HL-60 (cell line): ENCODE results near the gene PITPNM3.

ENCODE experiments used
- POLR2AphosphoS5 ChIP-seq: IDR thresholded peaks from 2 replicates; pipeline ENCODE4 v1.6.1; 2012; ENCODE audit warnings: low read depth
- SPI1 ChIP-seq: IDR thresholded peaks from 2 replicates; pipeline ENCODE4 v1.6.1; 2012; ENCODE audit warnings: low read depth, mild to moderate bottlenecking, borderline replicate concordance
- TF ChIP-seq, protein P1 (sequence below): IDR thresholded peaks from one replicate; pipeline ENCODE4 v1.5.1; 2011; ENCODE audit warnings: low read length, control low read depth, inconsistent platforms; ENCODE audit not compliant: insufficient read depth
- TF ChIP-seq, protein P2 (sequence below): IDR thresholded peaks from 2 replicates; pipeline ENCODE4 v1.6.1; 2012; ENCODE audit warnings: low read depth; ENCODE audit not compliant: insufficient replicate concordance

DNA sequence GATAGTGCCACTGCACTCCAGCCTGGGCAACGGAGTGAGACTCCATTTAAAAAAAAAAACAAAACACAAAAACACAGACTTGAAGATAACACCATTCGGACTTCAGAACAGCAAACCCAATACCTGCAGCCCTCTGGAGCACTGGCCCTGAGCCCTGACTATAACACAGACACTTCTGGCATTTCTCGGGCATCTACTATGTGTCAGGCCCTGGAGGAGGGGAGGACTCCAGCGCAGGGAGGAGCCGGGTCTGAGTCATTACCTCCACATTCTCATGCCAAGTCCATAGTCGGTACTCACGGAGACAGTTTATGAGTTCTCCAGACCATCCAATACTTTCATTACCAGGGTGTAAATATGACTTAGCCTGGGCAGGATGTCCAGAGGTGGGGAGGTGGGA lies 48.8 kb downstream of the PITPNM3 start:
- TF ChIP-seq, protein P1, sequence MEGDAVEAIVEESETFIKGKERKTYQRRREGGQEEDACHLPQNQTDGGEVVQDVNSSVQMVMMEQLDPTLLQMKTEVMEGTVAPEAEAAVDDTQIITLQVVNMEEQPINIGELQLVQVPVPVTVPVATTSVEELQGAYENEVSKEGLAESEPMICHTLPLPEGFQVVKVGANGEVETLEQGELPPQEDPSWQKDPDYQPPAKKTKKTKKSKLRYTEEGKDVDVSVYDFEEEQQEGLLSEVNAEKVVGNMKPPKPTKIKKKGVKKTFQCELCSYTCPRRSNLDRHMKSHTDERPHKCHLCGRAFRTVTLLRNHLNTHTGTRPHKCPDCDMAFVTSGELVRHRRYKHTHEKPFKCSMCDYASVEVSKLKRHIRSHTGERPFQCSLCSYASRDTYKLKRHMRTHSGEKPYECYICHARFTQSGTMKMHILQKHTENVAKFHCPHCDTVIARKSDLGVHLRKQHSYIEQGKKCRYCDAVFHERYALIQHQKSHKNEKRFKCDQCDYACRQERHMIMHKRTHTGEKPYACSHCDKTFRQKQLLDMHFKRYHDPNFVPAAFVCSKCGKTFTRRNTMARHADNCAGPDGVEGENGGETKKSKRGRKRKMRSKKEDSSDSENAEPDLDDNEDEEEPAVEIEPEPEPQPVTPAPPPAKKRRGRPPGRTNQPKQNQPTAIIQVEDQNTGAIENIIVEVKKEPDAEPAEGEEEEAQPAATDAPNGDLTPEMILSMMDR = no peak
- TF ChIP-seq POLR2AphosphoS5 (no peak), SPI1 (no peak)
- TF ChIP-seq, protein P2, sequence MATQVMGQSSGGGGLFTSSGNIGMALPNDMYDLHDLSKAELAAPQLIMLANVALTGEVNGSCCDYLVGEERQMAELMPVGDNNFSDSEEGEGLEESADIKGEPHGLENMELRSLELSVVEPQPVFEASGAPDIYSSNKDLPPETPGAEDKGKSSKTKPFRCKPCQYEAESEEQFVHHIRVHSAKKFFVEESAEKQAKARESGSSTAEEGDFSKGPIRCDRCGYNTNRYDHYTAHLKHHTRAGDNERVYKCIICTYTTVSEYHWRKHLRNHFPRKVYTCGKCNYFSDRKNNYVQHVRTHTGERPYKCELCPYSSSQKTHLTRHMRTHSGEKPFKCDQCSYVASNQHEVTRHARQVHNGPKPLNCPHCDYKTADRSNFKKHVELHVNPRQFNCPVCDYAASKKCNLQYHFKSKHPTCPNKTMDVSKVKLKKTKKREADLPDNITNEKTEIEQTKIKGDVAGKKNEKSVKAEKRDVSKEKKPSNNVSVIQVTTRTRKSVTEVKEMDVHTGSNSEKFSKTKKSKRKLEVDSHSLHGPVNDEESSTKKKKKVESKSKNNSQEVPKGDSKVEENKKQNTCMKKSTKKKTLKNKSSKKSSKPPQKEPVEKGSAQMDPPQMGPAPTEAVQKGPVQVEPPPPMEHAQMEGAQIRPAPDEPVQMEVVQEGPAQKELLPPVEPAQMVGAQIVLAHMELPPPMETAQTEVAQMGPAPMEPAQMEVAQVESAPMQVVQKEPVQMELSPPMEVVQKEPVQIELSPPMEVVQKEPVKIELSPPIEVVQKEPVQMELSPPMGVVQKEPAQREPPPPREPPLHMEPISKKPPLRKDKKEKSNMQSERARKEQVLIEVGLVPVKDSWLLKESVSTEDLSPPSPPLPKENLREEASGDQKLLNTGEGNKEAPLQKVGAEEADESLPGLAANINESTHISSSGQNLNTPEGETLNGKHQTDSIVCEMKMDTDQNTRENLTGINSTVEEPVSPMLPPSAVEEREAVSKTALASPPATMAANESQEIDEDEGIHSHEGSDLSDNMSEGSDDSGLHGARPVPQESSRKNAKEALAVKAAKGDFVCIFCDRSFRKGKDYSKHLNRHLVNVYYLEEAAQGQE = no peak
